Activated T-cell treated with anti-CD3 and anti-CD28 coated beads, Interleukin-2, amount 50 U/mL, for 72 hours (primary cell): ENCODE data around the gene MIX23. TPM values are rescaled to one million over a fixed set of nuclear protein-coding genes. Genes with fewer than 3 reads are reported as not detected.

Source experiments
- ATAC-seq, 2 donors: fragments of 150-1000 bp; cut with Tn5 transposase; replicated peaks in 1 of 2; 2 replicates each; pipeline ENCODE4 v1.10.0; 2021; ENCODE audit warnings: moderate library complexity in 2 of 2, mild to moderate bottlenecking in 1 of 2
- DNase-seq, 2 donors: peaks; one replicate each; pipeline ENCODE4 v3.0.0; 2021 to 2022; ENCODE audit warnings: mixed read lengths in 1 of 2
- H3K27ac Mint-ChIP-seq: one replicate; pipeline ENCODE4 v1.8.0; 2022; ENCODE audit warnings: mild to moderate bottlenecking, moderate library complexity, mixed read lengths
- H3K27me3 Mint-ChIP-seq: one replicate; pipeline ENCODE4 v1.8.0; 2022; ENCODE audit warnings: low read depth, mixed read lengths
- H3K36me3 Mint-ChIP-seq, 2 donors: one replicate each; pipeline ENCODE4 v1.8.0; 2022; ENCODE audit warnings: mixed read lengths in 2 of 2, mild to moderate bottlenecking in 1 of 2; ENCODE audit not compliant: insufficient read depth in 2 of 2
- H3K4me1 Mint-ChIP-seq: one replicate; pipeline ENCODE4 v1.8.0; 2022; ENCODE audit warnings: low read depth, mixed read lengths
- H3K4me3 Mint-ChIP-seq, 2 donors: one replicate each; pipeline ENCODE4 v1.8.0; 2022; ENCODE audit warnings: mild to moderate bottlenecking in 2 of 2, mixed read lengths in 2 of 2, moderate library complexity in 2 of 2
- H3K9me3 Mint-ChIP-seq, 2 donors: one replicate each; pipeline ENCODE4 v1.8.0; 2022; ENCODE audit warnings: mixed read lengths in 2 of 2
- total RNA-seq, 2 donors: library from RNA; stranded (reverse); gene quantifications; one replicate each; pipeline ENCODE4 v1.2.3, GENCODE V29; 2022

The MIX23 gene
- total RNA-seq, 2 donors from 2014 or later, result 94.0 to 133 TPM

- Mint-ChIP-seq H3K4me3 (peak overlapping the region; percentile 29 to 51), H3K27me3 (peaks cover 17% of the 10 kb centered on the region), H3K4me1 (peaks cover 25% of the 10 kb centered on the region), H3K36me3 (peaks cover 2 to 10% of the 10 kb centered on the region in 2 donors), H3K9me3 (peaks cover 4 to 8% of the 10 kb centered on the region in 2 donors), H3K27ac (peak overlapping the region; percentile 60)
- peak; percentile 53 to 55 for DNase-seq
- ATAC-seq, result peak; percentile 97 to 98
These were observed 60.6 kb downstream of the MIX23 start for GRCh38 chr3:122322095-122323075.

GRCh38 chr3:122318620-122319019, 64.4 kb downstream of the MIX23 start:
- ATAC-seq (no peak), DNase-seq (no peak)
- Mint-ChIP-seq H3K27me3 (peaks cover 17% of the 10 kb centered on the region), H3K4me1 (peaks cover 25% of the 10 kb centered on the region), H3K27ac (no peak overlapping the region), H3K9me3 (peaks cover 4 to 8% of the 10 kb centered on the region in 2 donors), H3K4me3 (no peak overlapping the region), H3K36me3 (peaks cover 2 to 10% of the 10 kb centered on the region in 2 donors)

- peaks cover 2 to 10% of the 10 kb centered on the region in 2 donors for H3K36me3 Mint-ChIP-seq
- no peak for DNase-seq
- no peak overlapping the region for H3K4me3 Mint-ChIP-seq
- peaks cover 17% of the 10 kb centered on the region for H3K27me3 Mint-ChIP-seq
- no peak for ATAC-seq
- peaks cover 4 to 8% of the 10 kb centered on the region in 2 donors for H3K9me3 Mint-ChIP-seq
- no peak overlapping the region for H3K27ac Mint-ChIP-seq
- H3K4me1 Mint-ChIP-seq, result peaks cover 13% of the 10 kb centered on the region
These were observed 66.7 kb downstream of the MIX23 start for GRCh38 chr3:122316368-122316767.

- peaks cover 4 to 8% of the 10 kb centered on the region in 2 donors for H3K9me3 Mint-ChIP-seq
- DNase-seq (no peak), ATAC-seq (no peak)
- H3K27me3 Mint-ChIP-seq, result peaks cover 17% of the 10 kb centered on the region
- no peak overlapping the region for H3K27ac Mint-ChIP-seq
- H3K4me1 Mint-ChIP-seq, result peaks cover 6% of the 10 kb centered on the region
- H3K4me3 Mint-ChIP-seq, result no peak overlapping the region
- H3K36me3 Mint-ChIP-seq, result peaks cover 2 to 10% of the 10 kb centered on the region in 2 donors
These were observed 67.4 kb downstream of the MIX23 start for GRCh38 chr3:122315619-122316018.

GRCh38 chr3:122314228-122314876, 68.7 kb downstream of the MIX23 start:
- no peak overlapping the region for H3K4me3 Mint-ChIP-seq
- peaks cover 4 to 6% of the 10 kb centered on the region in 2 donors for H3K9me3 Mint-ChIP-seq
- peaks cover 17% of the 10 kb centered on the region for H3K27me3 Mint-ChIP-seq
- H3K27ac Mint-ChIP-seq, result no peak overlapping the region
- H3K36me3 Mint-ChIP-seq, result peaks cover 2 to 8% of the 10 kb centered on the region in 2 donors
- no peak for ATAC-seq
- H3K4me1 Mint-ChIP-seq, result peaks cover 6% of the 10 kb centered on the region
- no peak for DNase-seq

GRCh38 chr3:122313281-122313680, 69.8 kb downstream of the MIX23 start:
- Mint-ChIP-seq H3K4me3 (no peak overlapping the region), H3K4me1 (peaks cover 6% of the 10 kb centered on the region), H3K36me3 (peaks cover under 1 to 4% of the 10 kb centered on the region in 2 donors), H3K27me3 (peaks cover 17% of the 10 kb centered on the region), H3K27ac (peak overlapping the region; percentile 34), H3K9me3 (peaks cover 2 to 4% of the 10 kb centered on the region in 2 donors)
- no peak for ATAC-seq
- DNase-seq, result no peak

- ATAC-seq (no peak), DNase-seq (no peak)
- H3K27me3 Mint-ChIP-seq, result peaks cover 12% of the 10 kb centered on the region
- peaks cover 0 to 4% of the 10 kb centered on the region in 2 donors for H3K36me3 Mint-ChIP-seq
- H3K4me3 Mint-ChIP-seq, result no peak overlapping the region
- peaks cover 0 to 3% of the 10 kb centered on the region in 2 donors for H3K9me3 Mint-ChIP-seq
- no peak overlapping the region for H3K27ac Mint-ChIP-seq
- H3K4me1 Mint-ChIP-seq, result peaks cover 6% of the 10 kb centered on the region
These were observed 70.2 kb downstream of the MIX23 start for GRCh38 chr3:122312826-122313225.

GRCh38 chr3:122310361-122310760, 72.7 kb downstream of the MIX23 start:
- Mint-ChIP-seq H3K27ac (no peak overlapping the region), H3K27me3 (peaks cover 1% of the 10 kb centered on the region), H3K36me3 (no peaks in the 10 kb centered on the region), H3K9me3 (no peaks in the 10 kb centered on the region), H3K4me3 (no peak overlapping the region), H3K4me1 (peaks cover 6% of the 10 kb centered on the region)
- ATAC-seq, result no peak
- DNase-seq, result no peak

Other genes with a start within 250 kb of the MIX23 start
- under 1 TPM; 0.17 to 0.23 TPM for gene CASR, start 199.6 kb downstream of the MIX23 start, total RNA-seq
- gene CSTA, start 58.0 kb downstream of the MIX23 start, total RNA-seq, result under 1 TPM in 1 of 2 donors, not detected in 1; 0.35 TPM
- 10 to 100 TPM; 79.0 to 94.8 TPM for gene FAM162A, start 951 bp upstream of the MIX23 start, total RNA-seq
- gene WDR5B, start 32.8 kb upstream of the MIX23 start, total RNA-seq, result 1 to 10 TPM; 2.6 to 3.6 TPM
- gene KPNA1, start 131.7 kb upstream of the MIX23 start, total RNA-seq, result 10 to 100 TPM; 54.3 to 69.9 TPM
- gene PARP9, start 181.1 kb upstream of the MIX23 start, total RNA-seq, result 10 to 100 TPM; 28.8 to 38.1 TPM
- gene DTX3L, start 181.1 kb upstream of the MIX23 start, total RNA-seq, result 10 to 100 TPM; 43.9 to 51.4 TPM
- gene PARP15, start 194.4 kb upstream of the MIX23 start, total RNA-seq, result 10 to 100 TPM; 23.7 to 28.6 TPM